Activated CD8-positive, alpha-beta memory T cell treated with anti-CD3 and anti-CD28 coated beads for 1 hour (primary cell): ENCODE data around the gene CYGB.
A peak's percentile ranks its signal among the peaks of the same experiment; 100 is the strongest.

Experiments used
- DNase-seq, 2 donors: peaks; one replicate each; pipeline ENCODE4 v3.0.0-alpha.2; 2020; ENCODE audit warnings: low read depth in 1 of 2; ENCODE audit errors: extremely low read depth in 1 of 2

The CYGB gene

GRCh38 chr17:76502341-76503211 is 34.9 kb downstream of the CYGB start:
- DNase-seq: no peak

GRCh38 chr17:76501827-76502307 is 35.6 kb downstream of the CYGB start:
- no peak for DNase-seq

GRCh38 chr17:76501018-76501826 is 36.3 kb downstream of the CYGB start, which contains the start of gene RHBDF2:
Gene RHBDF2 (minus strand): TSS chr17:76501423. CDS start chr17:76481524, 19,899 bp downstream.
- peak; percentile 85 to 96 for DNase-seq

- no peak for DNase-seq
Measured at GRCh38 chr17:76500747-76501017, 36.8 kb downstream of the CYGB start.

GRCh38 chr17:76500074-76500746 is 37.3 kb downstream of the CYGB start:
- DNase-seq: no peak

GRCh38 chr17:76499267-76499667 is 38.2 kb downstream of the CYGB start:
- DNase-seq: no peak

- no peak for DNase-seq
Measured at GRCh38 chr17:76498876-76499251, 38.6 kb downstream of the CYGB start.

GRCh38 chr17:76497979-76498875 is 39.3 kb downstream of the CYGB start:
- no peak for DNase-seq

- DNase-seq: no peak
Measured at GRCh38 chr17:76497699-76497978, 39.9 kb downstream of the CYGB start.

- DNase-seq: no peak
Measured at GRCh38 chr17:76496464-76496863, 41.0 kb downstream of the CYGB start.

- no peak for DNase-seq
Measured at GRCh38 chr17:76495663-76496400, 41.7 kb downstream of the CYGB start.

GRCh38 chr17:76493505-76494167 is 43.9 kb downstream of the CYGB start:
- DNase-seq: no peak

GRCh38 chr17:76492989-76493501 is 44.5 kb downstream of the CYGB start:
- no peak for DNase-seq

GRCh38 chr17:76492123-76492988 is 45.2 kb downstream of the CYGB start:
- DNase-seq: no peak

GRCh38 chr17:76491271-76492122 is 46.0 kb downstream of the CYGB start:
- no peak for DNase-seq

- no peak for DNase-seq
Measured at GRCh38 chr17:76490112-76490710, 47.3 kb downstream of the CYGB start.
